SK-N-SH (cell line): ENCODE data around the gene CD101. TPM values are rescaled to one million over a fixed set of nuclear protein-coding genes. Genes with fewer than 3 reads are reported as not detected.

Source experiments
- CTCF ChIA-PET: fragments of 300-600, 350-600 bp; formaldehyde crosslinking; extraction: SDS; loops from one replicate; lab custom pipeline; 2021; lab: Yijun Ruan, JAX
- POLR2A ChIA-PET: fragments of 350-600 bp; sonication (Branson Sonifier 250); formaldehyde crosslinking; extraction: SDS; loops from one replicate; lab custom pipeline; 2020; ENCODE audit warnings: antibody characterized with exemption, inconsistent platforms; lab: Yijun Ruan, JAX
- DNase-seq: peaks from one replicate; pipeline ENCODE4 v3.0.0; 2012
- H2AFZ ChIP-seq: fragments of 200-600 bp; sonication (generic); 2 replicates; pipeline ENCODE4 v1.8.1; 2016; ENCODE audit warnings: antibody characterized with exemption, mild to moderate bottlenecking, low read depth
- H3F3A ChIP-seq: fragments of 200-600 bp; sonication (generic); replicated peaks from 2 replicates; pipeline ENCODE3; 2016; ENCODE audit warnings: antibody characterized with exemption, mild to moderate bottlenecking; ENCODE audit not compliant: insufficient read depth
- H3K27ac ChIP-seq, 2 experiments: fragments of 200-500 bp in 1 of 2; fragments of 200-600 bp in 1 of 2; sonication (Bioruptor generic) in 1 of 2; sonication (generic), shearing (Covaris generic) in 1 of 2; 2 replicates each; pipeline versions ENCODE4 v1.5.1 to v1.6.1; 2014 to 2016; ENCODE audit warnings: low read depth in 2 of 2, inconsistent platforms in 1 of 2, low read length in 1 of 2, mild to moderate bottlenecking in 1 of 2, mixed read lengths in 1 of 2
- H3K27me3 ChIP-seq: fragments of 200-600 bp; sonication (generic), shearing (Covaris generic); 2 replicates; pipeline ENCODE4 v1.6.1; 2016; ENCODE audit warnings: mixed run types; ENCODE audit not compliant: insufficient read depth
- H3K36me3 ChIP-seq, 2 experiments: fragments of 200-500 bp in 1 of 2; fragments of 200-600 bp in 1 of 2; sonication (Bioruptor generic) in 1 of 2; sonication (generic) in 1 of 2; replicated peaks in 1 of 2; 2 replicates each; pipeline versions ENCODE3 to v1.5.1; 2014 to 2016; ENCODE audit warnings: low read length in 1 of 2, mild to moderate bottlenecking in 1 of 2; ENCODE audit not compliant: insufficient read depth in 2 of 2, control insufficient read depth in 1 of 2
- H3K4me1 ChIP-seq, 2 experiments: fragments of 200-500 bp in 1 of 2; fragments of 200-600 bp in 1 of 2; sonication (Bioruptor generic) in 1 of 2; sonication (generic), shearing (Covaris generic) in 1 of 2; 2 replicates each; pipeline versions ENCODE4 v1.5.1 to v1.6.1; 2014 to 2016; ENCODE audit warnings: low read depth in 1 of 2, low read length in 1 of 2, mixed run types in 1 of 2; ENCODE audit not compliant: insufficient read depth in 2 of 2, control insufficient read depth in 1 of 2
- H3K4me2 ChIP-seq: fragments of 200-600 bp; sonication (generic), shearing (Covaris generic); 2 replicates; pipeline ENCODE4 v1.6.1; 2017; ENCODE audit warnings: mixed run types
- H3K4me3 ChIP-seq, 2 experiments: fragments of 200-500 bp in 1 of 2; fragments of 200-600 bp in 1 of 2; sonication (Bioruptor generic) in 1 of 2; sonication (generic), shearing (Covaris generic) in 1 of 2; 2 replicates each; pipeline versions ENCODE4 v1.5.1 to v1.8.1; 2014 to 2016; ENCODE audit warnings: low read depth in 2 of 2, inconsistent platforms in 1 of 2, low read length in 1 of 2, mild to moderate bottlenecking in 1 of 2, mixed read lengths in 1 of 2, moderate library complexity in 1 of 2
- H3K79me2 ChIP-seq: fragments of 200-600 bp; sonication (generic); 2 replicates; pipeline ENCODE4 v1.8.1; 2017; ENCODE audit warnings: mild to moderate bottlenecking; ENCODE audit not compliant: insufficient read depth
- H3K9ac ChIP-seq: fragments of 200-600 bp; sonication (generic); 2 replicates; pipeline ENCODE4 v1.6.1; 2017; ENCODE audit warnings: mixed run types
- H3K9me2 ChIP-seq: fragments of 200-600 bp; sonication (generic); 2 replicates; pipeline ENCODE4 v1.6.1; 2017; ENCODE audit warnings: mixed run types
- H3K9me3 ChIP-seq: fragments of 200-600 bp; sonication (generic); 2 replicates; pipeline ENCODE4 v1.6.1; 2017; ENCODE audit warnings: mixed run types, mild to moderate bottlenecking, moderate library complexity
- H4K20me1 ChIP-seq: fragments of 200-600 bp; sonication (generic); 2 replicates; pipeline ENCODE4 v1.6.1; 2017; ENCODE audit warnings: mild to moderate bottlenecking, mixed run types; ENCODE audit not compliant: insufficient read depth
- ELF1 ChIP-seq: IDR thresholded peaks from 2 replicates; pipeline ENCODE4 v1.4.0; 2012
- EP300 ChIP-seq, 2 experiments: IDR thresholded peaks; 2 replicates each; pipeline versions ENCODE4 v1.4.0 to v1.6.1; 2012; ENCODE audit warnings: borderline replicate concordance in 1 of 2, low read depth in 1 of 2, low read length in 1 of 2
- EZH2phosphoT487 ChIP-seq: fragments of 200-600 bp; sonication (generic); IDR thresholded peaks from 2 replicates; pipeline ENCODE4 v1.6.1; 2017; ENCODE audit warnings: low read depth, mixed run types, mild to moderate bottlenecking, antibody characterized with exemption, moderate library complexity, borderline replicate concordance
- GATA2 ChIP-seq: sonication (generic); formaldehyde crosslinking; IDR thresholded peaks from 2 replicates; pipeline ENCODE4 v1.5.0; 2020; ENCODE audit warnings: mild to moderate bottlenecking, missing genetic modification reagents
- MAX ChIP-seq: IDR thresholded peaks from 2 replicates; pipeline ENCODE4 v1.4.0; 2012; ENCODE audit warnings: low read depth
- MXI1 ChIP-seq: IDR thresholded peaks from 2 replicates; pipeline ENCODE4 v1.6.1; 2012; ENCODE audit warnings: mild to moderate bottlenecking, low read depth, low read length, improper control_type of control experiment
- NRF1 ChIP-seq: IDR thresholded peaks from 2 replicates; pipeline ENCODE4 v1.6.1; 2012; ENCODE audit warnings: low read depth, mild to moderate bottlenecking, low read length
- POLR2AphosphoS5 ChIP-seq: IDR thresholded peaks from 2 replicates; pipeline ENCODE4 v1.6.1; 2012; ENCODE audit warnings: low read depth, low read length
- TAF1 ChIP-seq: IDR thresholded peaks from 2 replicates; pipeline ENCODE4 v1.6.1; 2012; ENCODE audit warnings: low read depth, mild to moderate bottlenecking, low read length, moderate library complexity, borderline replicate concordance
- USF2 ChIP-seq: fragments of 150-350 bp; IDR thresholded peaks from 2 replicates; pipeline ENCODE4 v1.6.1; 2017; ENCODE audit warnings: antibody characterized with exemption, low read length, low read depth, borderline replicate concordance
- YY1 ChIP-seq: IDR thresholded peaks from 2 replicates; pipeline ENCODE4 v1.4.0; 2012; ENCODE audit warnings: low read depth, mild to moderate bottlenecking
- WGBS: methylation state at CpG from one replicate; pipeline ENCODE4 v1.1.6; 2017; ENCODE audit warnings: low lambda C conversion rate; 5-methylcytosine and 5-hydroxymethylcytosine counted together
- polyA plus RNA-seq, 3 experiments: library from polyadenylated mRNA; depleted of rRNA; stranded (reverse); fragments of >200 nt; gene quantifications; 2 replicates each; pipeline ENCODE4 v1.2.3, GENCODE V29; 2012
- TF ChIP-seq, protein P1 (sequence below): fragments of 150-350 bp; IDR thresholded peaks from 2 replicates; pipeline ENCODE4 v1.6.1; 2016; ENCODE audit warnings: mild to moderate bottlenecking, low read depth, low read length

CD101 gene
- polyA plus RNA-seq, 1 of the 3 experiments (the other 2 are of a cell fraction): 0.16 TPM

DNA sequence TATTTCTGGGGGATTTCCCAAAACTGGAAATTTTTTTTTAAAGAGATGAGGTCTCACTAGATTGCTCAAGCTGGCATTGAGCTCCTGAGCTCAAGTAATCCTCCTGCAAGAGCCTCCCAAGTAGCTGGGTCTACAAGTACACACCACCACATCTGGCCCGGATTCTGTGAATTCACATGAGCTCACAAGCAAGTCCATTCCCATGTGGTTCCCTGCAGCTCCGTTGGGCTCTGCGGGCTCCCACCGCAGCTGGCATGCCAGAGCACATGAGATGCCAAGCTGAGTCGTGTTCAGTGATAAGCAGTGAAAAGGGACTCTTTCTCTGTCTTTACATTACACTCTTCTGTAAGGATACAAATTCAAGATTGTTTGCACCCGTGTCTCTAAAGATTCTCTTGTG lies 36.7 kb downstream of the CD101 start:
- POLR2A ChIA-PET: no interaction called here
- no peak overlapping the region for H3K4me3 ChIP-seq
- 38% methylated on average over 6 of the region's 6 CpGs for WGBS

GRCh38 chr1:117044217-117044616 lies 42.7 kb downstream of the CD101 start:
- CTCF ChIA-PET: interaction anchor here (1.2 to 1.9 kb wide), 2 partner anchors 12 to 306 kb away, joined by 4 to 10 read pairs; no protein-coding TSS in a partner anchor

More for the DNA sequence above, 36.7 kb downstream of the CD101 start:
- no peaks in the 10 kb centered on the region for H3K27me3 ChIP-seq
- H3K27ac ChIP-seq: peak overlapping the region in 1 of 2 experiments; percentile 72; a peak in 2 of 4 replicates
- H3K4me2 ChIP-seq: no peak overlapping the region
- H3K36me3 ChIP-seq: no peaks in the 10 kb centered on the region
- H2AFZ ChIP-seq: no peak overlapping the region
- DNase-seq: peak; percentile 37
- H3K9ac ChIP-seq: no peak overlapping the region
- no peaks in the 10 kb centered on the region for H3K9me3 ChIP-seq
- no peaks in the 10 kb centered on the region for H3F3A ChIP-seq
- H3K79me2 ChIP-seq: no peaks in the 10 kb centered on the region
- H4K20me1 ChIP-seq: no peaks in the 10 kb centered on the region
- peaks cover 0 to 23% of the 10 kb centered on the region in 2 experiments; a peak in 2 of 4 replicates for H3K4me1 ChIP-seq
- CTCF ChIA-PET: interaction anchor here (0.6 to 1.7 kb wide), 5 partner anchors 18 to 301 kb away, joined by 3 to 7 read pairs (median 3); no protein-coding TSS in a partner anchor
- no peak for TF ChIP-seq GATA2
- peak; percentile 6; the same call in 1 of the 2 replicates for TF ChIP-seq MXI1
- no peaks in the 10 kb centered on the region for H3K9me2 ChIP-seq

GRCh38 chr1:117045644-117046043 lies 44.1 kb downstream of the CD101 start:
- Histone ChIP-seq H3K79me2 (no peaks in the 10 kb centered on the region), H4K20me1 (no peaks in the 10 kb centered on the region), H3K9me2 (no peaks in the 10 kb centered on the region), H3K4me3 (no peak overlapping the region), H3F3A (no peaks in the 10 kb centered on the region), H3K4me1 (no peaks in the 10 kb centered on the region), H2AFZ (no peak overlapping the region), H3K36me3 (no peaks in the 10 kb centered on the region), H3K27ac (no peak overlapping the region), H3K4me2 (no peak overlapping the region), H3K27me3 (no peaks in the 10 kb centered on the region), H3K9ac (no peak overlapping the region), H3K9me3 (no peaks in the 10 kb centered on the region)
- 54% methylated on average over 2 of the region's 2 CpGs for WGBS
- CTCF ChIA-PET: interaction anchor here (0.8 to 1.9 kb wide), 5 partner anchors 11 to 483 kb away, joined by 3 to 10 read pairs (median 4); no protein-coding TSS in a partner anchor
- no peak for DNase-seq
- TF ChIP-seq EP300 (IDR thresholded peaks at IDR 0.05; ENCODE audit: borderline replicate concordance in 1 of 2, low read depth in 1 of 2, low read length in 1 of 2): no peak
- TF ChIP-seq, protein P1, sequence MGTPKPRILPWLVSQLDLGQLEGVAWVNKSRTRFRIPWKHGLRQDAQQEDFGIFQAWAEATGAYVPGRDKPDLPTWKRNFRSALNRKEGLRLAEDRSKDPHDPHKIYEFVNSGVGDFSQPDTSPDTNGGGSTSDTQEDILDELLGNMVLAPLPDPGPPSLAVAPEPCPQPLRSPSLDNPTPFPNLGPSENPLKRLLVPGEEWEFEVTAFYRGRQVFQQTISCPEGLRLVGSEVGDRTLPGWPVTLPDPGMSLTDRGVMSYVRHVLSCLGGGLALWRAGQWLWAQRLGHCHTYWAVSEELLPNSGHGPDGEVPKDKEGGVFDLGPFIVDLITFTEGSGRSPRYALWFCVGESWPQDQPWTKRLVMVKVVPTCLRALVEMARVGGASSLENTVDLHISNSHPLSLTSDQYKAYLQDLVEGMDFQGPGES: no peak
- no peak for TF ChIP-seq EZH2phosphoT487
- TF ChIP-seq NRF1: no peak
- no peak for TF ChIP-seq TAF1
- no peak for TF ChIP-seq MAX
- TF ChIP-seq USF2: no peak
- TF ChIP-seq GATA2: no peak
- TF ChIP-seq ELF1: no peak
- TF ChIP-seq POLR2AphosphoS5: no peak
- POLR2A ChIA-PET: no interaction called here

More at GRCh38 chr1:117044217-117044616, 42.7 kb downstream of the CD101 start:
- Histone ChIP-seq H3K79me2 (no peaks in the 10 kb centered on the region), H3K4me3 (no peak overlapping the region), H3K9me2 (no peaks in the 10 kb centered on the region), H3K4me2 (no peak overlapping the region), H3F3A (no peaks in the 10 kb centered on the region), H3K27ac (no peak overlapping the region), H4K20me1 (no peaks in the 10 kb centered on the region), H3K9ac (no peak overlapping the region)
- POLR2A ChIA-PET: no interaction called here
- WGBS: 74% methylated on average over 1 of the region's 1 CpG
- TF ChIP-seq YY1: no peak
- TF ChIP-seq, all 33 proteins: peak for 0
- Histone ChIP-seq H3K27me3 (no peaks in the 10 kb centered on the region), H3K9me3 (no peaks in the 10 kb centered on the region), H3K4me1 (no peaks in the 10 kb centered on the region), H2AFZ (no peak overlapping the region), H3K36me3 (no peaks in the 10 kb centered on the region)
- DNase-seq: no peak
